GM18951 (cell line): ENCODE measurements around the gene SLC51B.
"Not testable (repeated sequence)": the region's sequence is repeated elsewhere in the genome, so short reads cannot be mapped to it uniquely, and the experiment has no call there.

Experiments used
- POLR2A ChIP-seq: IDR thresholded peaks from 4 replicates; pipeline ENCODE4 v1.6.1; 2011; ENCODE audit warnings: mild to moderate bottlenecking; ENCODE audit not compliant: insufficient read length, insufficient read depth; ENCODE audit errors: extremely low read depth
- in situ Hi-C: fragments of 300-500 bp; cut with MboI; formaldehyde crosslinking; loops from one replicate; pipeline ENCODE4 v1.12.0; 2022; ENCODE audit warnings: low sequenced_read_pairs, mixed read lengths, inconsistent platforms; ENCODE audit not compliant: unreplicated experiment

Gene SLC51B

DNA sequence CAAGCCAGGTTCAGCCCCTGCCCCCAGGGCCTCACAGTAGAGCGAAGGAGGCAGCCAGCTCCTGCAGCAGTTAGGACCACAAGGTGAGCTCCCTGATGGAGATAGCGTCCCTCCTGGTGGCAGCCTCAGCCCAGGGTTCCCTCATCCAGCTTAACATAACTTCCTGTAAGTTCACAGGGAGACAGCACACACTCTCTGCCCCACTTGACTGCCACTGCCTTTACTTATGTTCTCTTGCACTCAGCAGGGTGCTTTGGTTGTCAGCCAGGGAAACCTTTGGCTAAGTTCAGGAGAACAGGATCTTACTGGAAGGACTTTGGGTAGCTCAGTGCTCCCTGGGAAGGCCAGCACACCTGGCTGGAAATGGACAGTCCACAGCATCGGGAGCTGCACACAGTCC, 42.2 kb downstream of the SLC51B start:
- TF ChIP-seq POLR2A, result no peak
- in situ Hi-C loops, result no loop called here

DNA sequence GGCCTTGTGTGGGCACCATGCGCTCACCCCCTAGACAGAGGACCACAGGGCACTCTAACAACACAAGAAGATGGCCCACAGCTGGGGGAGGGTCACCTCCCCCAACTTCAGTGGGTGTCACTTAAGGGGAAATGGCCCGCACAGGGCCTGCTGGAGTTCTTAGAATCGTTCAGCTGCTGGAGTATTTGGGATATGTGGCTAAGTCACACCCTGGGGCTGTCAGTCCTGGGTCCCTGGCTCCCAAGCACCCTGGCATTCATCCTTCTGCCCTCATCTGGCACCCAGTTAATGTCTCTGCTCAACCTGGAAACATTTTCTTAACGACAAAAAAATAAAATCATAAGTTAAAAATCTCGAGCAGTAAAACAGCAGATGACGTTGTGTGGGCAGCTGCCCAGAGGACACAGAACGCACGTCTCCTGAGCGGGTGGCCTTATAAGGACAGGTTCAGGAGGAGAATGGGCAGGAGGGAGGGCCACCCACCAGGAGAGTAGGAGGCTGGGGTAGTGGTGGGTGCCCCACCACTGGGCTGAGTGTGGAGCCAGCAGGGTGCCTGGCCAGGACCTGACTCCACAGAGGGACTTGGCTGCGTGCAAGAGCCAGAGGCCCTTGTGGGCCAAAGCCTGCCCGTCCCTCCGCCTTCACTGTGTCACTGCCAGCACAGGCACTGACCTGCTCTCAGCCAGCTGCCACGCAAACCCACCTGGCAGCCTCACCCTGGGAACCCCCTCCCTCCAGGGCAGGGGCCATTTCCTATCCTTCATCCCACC, 42.9 kb downstream of the SLC51B start:
- TF ChIP-seq POLR2A, result no peak
- in situ Hi-C loops, result no loop called here

DNA sequence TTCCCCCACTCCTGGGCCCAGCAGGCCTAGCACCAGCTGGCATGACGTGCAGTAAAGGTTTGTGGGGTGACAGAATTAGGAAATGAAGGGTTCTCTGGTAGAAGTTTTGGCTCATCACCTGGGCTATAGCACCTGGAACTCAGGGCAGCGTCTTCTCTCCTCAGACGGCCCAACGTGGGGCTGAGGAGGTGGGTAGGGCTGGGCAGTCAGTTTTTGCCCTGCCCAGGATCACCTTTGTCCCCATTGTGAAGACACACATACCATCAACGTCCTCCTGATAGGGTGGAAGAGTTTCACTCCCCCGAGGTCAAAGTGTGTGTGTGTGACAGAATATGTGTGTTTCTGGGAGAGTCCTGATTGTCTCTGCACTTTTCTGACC, 43.4 kb downstream of the SLC51B start:
- in situ Hi-C loops, result no loop called here
- no peak for TF ChIP-seq POLR2A

DNA sequence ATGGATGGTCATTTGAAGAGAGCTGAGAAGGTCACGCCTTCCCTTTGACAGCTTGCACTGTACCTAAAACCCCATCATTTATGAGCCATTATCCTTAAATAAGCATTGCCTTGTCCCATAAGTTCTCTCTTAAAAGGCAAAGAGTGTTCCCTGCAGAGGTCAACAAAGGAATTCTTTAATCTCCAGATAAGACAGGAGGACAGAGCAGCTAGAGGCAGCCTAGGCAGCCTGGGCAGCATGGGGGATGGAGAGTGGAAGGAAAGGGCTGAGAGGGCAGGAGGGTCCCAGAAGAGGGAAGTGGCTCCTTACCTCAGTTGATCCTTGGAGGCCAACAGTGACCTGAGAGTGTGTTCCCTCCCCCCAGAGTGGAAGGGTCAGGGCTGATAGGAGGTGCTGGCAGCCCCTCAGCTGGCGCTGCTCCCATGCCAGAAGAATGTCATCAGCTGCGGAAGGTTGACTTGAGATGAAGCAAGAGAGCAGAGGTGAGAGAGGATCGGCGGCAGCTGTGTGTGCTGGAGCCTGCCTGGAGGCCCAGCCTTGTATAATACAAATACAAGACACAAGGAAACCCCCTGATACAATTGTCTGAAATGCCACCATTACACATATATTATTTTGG, 44.1 kb downstream of the SLC51B start:
- TF ChIP-seq POLR2A, result no peak
- in situ Hi-C loops, result no loop called here

DNA sequence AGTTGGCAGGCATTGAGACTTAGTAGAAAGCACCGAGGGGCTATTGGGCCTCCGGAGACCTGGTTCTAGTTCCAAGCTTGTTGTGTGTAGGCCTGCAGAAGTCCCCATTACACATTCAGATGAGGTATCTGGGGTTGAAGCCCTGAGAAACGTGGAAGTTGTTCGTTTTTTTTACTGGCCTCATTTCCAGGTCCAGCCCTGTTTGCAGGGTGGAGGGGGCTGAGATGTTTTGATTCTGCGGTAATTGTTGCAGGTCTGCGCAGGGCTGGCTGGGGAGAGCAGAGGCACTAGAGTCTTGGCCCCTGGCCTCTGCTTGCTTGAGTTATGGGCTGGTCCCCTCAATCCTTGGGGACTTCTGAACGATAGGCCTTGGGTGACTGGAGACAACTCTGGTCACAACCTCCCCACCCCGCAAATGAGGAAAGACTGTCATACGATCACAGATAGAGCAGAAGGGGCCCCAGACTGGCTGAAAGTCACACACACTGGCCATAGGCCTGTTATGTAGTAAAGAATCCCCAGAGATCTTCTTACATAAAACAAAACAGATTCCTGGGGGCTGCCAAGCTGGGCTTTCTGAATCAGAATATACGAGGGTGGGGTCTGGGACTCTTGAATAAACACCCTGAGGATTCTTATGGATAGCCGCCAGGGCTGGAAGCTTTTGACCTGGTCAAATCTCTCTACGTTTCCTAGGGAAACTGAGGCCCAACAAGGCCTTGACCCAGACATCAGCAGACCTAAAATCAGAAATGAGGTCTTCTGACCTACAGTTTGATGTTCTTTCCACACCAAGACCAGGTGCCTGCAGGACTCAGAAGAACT, 47.0 kb downstream of the SLC51B start:
- in situ Hi-C loops, result no loop called here
- no peak for TF ChIP-seq POLR2A

DNA sequence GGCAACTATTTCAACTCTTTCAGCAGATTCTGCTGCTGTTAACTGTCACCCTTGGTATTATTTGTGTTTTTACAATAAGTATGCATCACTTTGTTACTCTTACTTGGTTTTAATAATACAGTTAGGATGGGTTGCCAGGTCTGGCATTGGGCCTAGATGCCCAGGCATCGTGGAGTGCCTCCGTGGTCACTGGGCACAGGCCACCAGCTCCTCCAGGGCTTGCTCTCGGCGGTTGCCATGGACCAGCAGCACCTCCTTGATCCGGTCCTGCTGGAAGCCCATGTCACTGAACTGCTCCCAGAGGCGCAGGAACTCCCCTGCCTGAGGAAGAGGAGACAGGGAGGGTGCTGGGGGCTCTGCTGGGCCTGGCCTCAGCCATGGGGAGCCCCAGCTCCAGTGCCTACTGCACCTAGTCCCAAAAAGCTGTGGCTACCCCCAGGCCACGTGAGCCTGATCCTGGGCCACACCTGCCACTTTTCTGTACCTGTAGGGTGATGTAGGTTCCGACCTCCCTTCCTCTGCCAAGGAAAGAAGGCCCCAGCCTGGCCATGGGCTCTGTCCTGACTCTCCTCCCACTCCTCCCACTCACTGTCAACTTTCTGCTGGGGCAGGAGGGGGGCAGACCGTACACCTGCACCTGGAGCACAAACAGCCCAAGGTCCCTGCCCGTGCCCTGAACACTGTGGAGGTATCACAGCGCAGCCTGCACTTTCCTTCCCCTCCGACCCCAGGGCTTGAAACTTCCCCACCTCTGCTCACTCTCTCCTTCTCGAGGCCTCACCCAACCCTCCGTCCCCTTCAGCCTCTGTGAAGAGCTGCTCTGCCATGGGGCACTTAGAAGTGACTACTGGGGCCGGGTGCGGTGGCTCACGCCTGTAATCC, 48.0 kb downstream of the SLC51B start:
- TF ChIP-seq POLR2A, result no peak
- in situ Hi-C loops, result no loop called here

DNA sequence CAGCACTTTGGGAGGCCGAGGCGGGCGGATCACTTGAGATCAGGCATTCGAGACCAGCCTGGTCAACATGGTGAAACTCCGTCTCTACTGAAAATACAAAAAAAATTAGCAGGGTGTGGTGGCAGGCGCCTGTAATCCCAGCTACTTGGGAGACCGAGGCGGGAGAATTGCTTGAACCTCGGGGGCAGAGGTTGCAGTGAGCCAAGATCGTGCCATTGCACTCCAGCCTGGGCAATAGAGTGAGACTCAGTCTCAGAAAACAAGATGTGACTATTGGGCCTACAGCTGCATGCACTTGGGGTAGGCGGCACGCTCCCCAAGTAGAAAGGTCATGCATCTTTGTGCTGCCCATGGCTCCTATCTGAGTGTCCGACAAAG, 48.6 kb downstream of the SLC51B start:
- in situ Hi-C loops, result not testable (repeated sequence)

DNA sequence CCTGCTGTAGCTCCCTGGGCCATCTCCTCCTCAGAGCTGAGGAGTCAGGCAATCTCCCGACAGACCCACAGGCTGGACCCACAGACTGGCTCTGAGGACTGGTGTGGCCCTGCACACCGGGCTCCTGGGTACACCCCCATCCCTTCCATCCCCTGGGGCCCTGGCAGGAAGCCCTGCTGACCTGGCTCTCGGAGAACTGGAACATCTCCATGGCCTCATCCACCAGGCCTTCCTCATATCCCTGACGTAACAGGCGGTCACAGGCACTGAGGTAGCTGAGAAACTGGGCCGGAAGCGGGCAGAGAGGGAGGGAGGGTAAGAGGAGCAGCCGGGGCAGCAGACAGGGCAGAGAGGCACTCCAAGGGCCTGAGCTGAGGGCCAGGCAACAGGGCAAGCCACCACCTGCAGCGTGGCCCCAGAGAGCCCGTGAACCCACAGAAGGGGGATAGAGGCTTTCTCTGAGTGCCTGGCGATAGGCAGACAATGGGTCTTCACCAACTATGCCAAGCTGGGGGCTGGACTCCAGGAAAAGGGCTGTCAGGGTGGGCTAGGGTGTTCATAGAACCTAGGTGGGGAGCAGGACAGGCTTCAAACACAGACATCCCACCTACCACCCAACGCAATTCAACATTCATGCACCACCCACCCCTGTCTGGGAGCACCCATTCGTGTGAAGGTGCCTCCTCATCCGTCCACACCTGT, 49.3 kb downstream of the SLC51B start:
- in situ Hi-C loops, result no loop called here
- TF ChIP-seq POLR2A, result no peak

DNA sequence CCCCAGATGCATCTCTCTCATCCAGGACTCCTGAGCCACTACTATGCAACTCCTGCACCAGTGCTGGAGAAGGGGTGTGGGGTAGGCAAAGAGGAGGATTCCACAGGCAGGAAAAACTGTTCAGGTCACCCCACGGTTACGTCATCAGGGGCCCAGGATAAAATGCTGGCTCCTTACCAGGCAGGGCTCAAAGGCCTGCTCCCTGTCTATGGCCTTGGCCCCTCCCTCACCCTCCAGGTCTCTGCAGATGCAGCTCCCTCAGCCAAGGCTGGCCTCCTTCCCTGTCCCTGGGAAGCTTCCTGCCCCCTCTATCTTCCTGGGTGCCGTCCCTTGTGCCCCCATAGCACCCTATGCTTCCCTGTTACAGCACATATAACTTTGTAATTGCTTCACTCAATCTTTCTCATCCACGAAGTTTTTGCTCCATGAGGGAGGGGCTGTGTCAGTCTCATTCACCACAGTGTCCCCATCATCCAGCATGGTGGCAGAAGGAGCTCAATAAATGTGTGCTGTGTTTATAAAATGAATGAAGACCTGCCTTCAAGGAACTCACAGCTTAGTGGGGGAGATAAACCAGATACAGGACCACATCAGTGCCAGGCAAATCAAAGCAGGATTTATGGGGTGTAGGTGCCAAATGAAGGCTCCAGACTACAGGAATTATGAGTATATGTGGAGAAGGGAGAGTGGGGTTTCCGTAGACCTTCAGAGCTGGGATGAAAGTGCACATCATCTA, 50.0 kb downstream of the SLC51B start:
- in situ Hi-C loops, result no loop called here
- no peak for TF ChIP-seq POLR2A

DNA sequence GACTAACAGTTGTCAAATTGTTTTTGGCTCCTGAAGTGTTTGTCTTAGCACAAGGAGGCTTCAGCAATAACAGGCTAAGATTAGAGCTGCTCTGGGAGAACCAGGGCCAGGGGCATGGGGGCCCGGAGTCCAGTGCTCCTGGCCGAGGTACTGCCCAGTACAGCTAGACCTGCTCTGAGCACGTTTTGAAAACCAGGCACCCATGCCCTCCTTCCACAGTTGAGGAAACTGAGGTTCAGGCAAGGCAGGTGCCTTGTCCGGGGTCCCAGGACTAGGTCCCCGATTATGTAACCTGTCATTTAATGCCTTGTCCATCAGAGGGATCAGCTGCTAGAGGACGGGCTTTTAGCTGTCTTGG, 50.5 kb downstream of the SLC51B start:
- TF ChIP-seq POLR2A, result no peak
- in situ Hi-C loops, result no loop called here

DNA sequence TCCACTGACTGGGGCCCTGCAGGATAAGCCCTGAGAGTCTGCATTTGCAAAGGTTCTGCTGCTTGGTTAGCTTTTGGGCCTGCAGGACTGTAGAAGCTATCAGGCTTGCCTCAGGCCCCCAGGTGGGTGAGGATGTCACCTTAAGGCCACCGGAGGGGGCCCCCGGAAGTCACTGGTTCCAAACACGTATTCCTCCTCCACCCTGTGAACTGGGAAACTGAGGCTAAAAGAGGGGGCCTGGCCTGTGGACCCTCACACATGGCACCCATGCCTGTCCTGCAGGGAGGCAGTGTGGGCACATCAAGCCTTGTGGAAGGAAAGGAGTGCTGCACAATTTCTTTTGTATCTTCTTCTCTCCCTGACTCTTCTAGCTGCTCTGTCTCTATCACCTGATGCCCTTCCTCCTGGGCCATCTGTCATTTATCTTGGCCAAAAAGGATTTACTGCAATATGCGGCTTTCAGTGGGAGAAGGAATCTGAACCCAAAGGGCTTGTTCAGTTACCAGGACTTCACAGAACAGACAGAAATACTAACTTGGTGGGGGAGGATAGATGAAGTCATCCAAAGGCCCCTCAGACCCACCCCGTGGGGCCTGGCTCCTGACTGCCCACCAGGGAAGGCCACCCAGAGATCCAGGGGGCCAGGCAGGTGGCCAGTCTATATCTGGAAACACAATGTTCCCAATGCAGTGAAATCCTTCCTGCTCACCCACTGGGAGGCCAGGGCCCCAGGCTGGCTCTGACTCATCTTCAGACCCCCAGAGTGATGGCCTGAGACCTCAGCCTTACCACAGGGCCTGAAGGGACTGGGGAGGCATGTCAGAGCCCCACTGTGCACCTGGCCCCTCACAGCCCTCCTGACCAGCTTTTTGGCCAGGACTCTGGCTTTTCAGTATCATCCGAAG, 51.5 kb downstream of the SLC51B start:
- TF ChIP-seq POLR2A, result no peak
- in situ Hi-C loops, result no loop called here
